ENCODE data around the gene COQ4.

DNA sequence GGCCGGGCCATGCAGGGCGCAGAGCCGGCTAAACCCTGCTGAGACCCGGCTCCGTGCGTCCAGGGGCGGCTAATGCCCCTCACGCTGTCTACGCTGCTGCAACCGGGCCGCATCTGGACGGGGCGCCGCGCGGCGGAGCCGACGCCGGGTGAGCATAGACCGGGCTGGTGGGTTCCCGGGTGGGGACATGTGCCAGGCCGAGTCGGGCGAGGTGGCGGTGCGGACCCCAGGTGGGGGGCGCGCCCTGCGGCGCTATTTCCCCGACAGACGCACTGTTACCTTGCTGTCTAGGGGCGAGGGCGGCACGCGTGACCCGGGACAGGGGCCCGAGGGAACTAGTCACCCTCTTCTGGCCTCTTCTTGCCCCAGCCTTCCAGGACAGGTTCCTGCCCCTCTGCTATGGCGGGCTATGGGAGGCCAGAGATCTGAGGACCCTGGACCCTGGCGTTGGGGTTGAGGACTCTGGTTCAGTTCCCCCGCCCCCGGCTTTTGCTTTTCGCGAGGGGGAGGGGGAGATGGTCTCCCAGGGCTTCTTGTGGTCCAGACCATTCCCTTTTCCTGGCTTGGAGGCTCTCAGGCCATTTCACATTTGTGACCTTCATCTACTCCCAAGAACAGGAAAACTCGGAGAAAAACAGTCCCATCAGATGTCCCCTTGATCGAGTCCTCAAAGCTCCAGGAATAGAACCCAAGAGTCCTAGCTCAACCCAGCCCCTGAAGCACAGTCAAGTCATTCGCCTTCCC is 18.2 kb downstream of the COQ4 start:
- TF ChIP-seq, protein P1, sequence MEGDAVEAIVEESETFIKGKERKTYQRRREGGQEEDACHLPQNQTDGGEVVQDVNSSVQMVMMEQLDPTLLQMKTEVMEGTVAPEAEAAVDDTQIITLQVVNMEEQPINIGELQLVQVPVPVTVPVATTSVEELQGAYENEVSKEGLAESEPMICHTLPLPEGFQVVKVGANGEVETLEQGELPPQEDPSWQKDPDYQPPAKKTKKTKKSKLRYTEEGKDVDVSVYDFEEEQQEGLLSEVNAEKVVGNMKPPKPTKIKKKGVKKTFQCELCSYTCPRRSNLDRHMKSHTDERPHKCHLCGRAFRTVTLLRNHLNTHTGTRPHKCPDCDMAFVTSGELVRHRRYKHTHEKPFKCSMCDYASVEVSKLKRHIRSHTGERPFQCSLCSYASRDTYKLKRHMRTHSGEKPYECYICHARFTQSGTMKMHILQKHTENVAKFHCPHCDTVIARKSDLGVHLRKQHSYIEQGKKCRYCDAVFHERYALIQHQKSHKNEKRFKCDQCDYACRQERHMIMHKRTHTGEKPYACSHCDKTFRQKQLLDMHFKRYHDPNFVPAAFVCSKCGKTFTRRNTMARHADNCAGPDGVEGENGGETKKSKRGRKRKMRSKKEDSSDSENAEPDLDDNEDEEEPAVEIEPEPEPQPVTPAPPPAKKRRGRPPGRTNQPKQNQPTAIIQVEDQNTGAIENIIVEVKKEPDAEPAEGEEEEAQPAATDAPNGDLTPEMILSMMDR (IDR thresholded peaks at IDR 0.05): no peak
- TF ChIP-seq POLR2A (IDR thresholded peaks at IDR 0.05): no peak
